ENCODE data around the gene HSD17B12.

GRCh38 chr11:43784301-43784700, 103.8 kb downstream of the HSD17B12 start:
- TF ChIP-seq CTCF (IDR thresholded peaks at IDR 0.05) (no peak), EZH2 (IDR thresholded peaks at IDR 0.05) (no peak)

Data from neural progenitor cell (in vitro differentiated cells).